GM19372 (cell line): ENCODE data around the gene PRDM11.

Experiments
- ATAC-seq: cut with Tn5 transposase; IDR thresholded peaks from one replicate; pipeline ENCODE4 v1.9.1; 2021; ENCODE audit warnings: mild to moderate bottlenecking, low read depth, moderate library complexity; ENCODE audit not compliant: unreplicated experiment

PRDM11 gene

DNA sequence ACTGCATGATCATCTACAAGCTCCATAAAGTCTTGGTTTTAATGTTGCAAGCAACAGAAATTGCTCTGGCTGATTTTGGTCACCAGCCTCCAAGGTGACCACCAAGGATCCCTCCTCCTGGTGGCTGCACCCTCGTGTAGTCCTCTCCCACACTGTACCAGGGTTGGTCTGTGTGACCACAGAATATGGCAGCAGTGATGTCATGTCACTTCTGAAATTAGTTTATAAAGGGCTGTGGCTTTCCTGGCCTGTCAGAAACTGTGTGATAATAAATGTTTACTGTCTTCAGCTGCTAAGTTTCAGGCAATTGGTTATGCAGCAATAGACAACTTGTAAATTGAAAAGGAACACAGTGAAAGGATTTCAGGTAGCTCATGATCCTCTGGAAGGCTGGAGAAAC lies 5.3 kb upstream of the PRDM11 start:
- ATAC-seq = no peak

DNA sequence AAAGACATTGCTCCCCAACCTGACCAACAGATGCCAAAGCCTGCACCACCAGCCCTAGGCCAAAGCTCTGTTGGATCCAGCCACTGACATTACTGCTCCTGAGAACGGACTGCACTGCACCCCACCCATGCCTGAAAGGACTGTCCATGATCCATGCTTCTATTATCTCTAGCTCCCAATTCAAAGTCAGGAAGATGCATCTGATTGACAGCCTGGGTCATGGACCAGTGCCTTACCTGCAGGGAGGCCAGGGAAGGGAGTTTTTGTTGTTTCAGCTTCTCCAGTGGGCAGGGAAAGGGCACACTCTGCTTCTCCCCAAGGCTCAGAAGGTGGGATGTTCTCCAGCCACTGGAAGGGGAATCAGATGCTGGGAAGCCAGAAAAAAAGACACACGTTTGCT lies 4.8 kb upstream of the PRDM11 start:
- ATAC-seq = no peak

DNA sequence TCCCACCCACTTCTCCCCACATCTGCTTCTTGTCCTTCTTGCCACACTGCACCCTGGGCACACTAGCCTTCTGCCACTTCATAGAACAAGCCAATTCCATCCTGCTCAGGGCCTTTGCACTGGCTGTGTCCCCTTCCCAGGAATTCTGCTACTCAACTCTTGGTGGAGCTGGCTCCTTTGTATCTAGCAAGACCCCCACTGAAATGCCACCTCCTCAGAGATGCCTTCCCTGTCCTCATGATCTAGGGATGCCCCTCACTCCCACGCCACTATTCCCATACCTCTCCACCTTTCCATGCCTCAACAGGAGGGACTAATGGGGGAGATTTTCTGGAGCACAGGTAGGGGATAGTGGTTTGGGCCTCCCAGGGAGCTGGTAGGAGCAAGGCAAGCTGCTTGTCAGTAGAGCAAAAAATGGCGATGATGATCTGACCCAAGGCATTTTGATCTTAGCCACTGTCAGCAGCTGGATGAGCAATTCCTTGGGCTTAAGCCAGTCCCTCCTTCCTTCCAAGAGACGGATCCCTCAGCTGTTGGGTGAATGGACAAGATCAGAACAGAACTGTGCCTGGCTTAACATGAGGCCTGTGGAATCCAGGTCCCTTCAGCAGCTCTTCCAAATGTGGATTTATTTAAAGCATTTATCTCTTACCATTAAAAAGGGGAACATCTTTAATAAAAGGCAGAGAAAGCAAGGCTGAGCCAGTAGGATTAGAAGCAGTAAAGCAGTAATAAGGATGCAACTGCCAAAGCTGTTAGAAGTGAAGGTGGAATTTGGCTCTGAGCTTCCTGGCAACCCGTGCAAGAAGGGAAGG lies 4.0 kb upstream of the PRDM11 start:
- no peak for ATAC-seq

DNA sequence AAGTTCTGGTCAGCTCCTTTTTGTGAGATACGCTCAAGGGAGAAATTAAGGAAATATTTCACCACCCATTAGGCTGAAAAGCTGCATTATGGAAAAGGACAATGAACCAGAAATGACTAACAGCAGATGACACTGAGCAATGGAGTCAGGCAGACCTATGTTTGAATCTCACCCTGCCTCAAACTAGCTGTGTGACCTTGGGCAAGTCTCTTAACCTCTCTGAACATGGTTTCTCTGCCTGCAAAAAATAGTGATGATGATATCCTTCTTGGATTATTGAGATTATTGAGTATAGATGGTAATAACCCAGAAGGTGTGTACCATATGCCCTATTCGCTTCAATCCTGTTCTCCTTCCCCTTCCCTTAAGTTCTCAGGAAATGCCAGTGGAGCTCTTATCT lies 2.9 kb upstream of the PRDM11 start:
- no peak for ATAC-seq

DNA sequence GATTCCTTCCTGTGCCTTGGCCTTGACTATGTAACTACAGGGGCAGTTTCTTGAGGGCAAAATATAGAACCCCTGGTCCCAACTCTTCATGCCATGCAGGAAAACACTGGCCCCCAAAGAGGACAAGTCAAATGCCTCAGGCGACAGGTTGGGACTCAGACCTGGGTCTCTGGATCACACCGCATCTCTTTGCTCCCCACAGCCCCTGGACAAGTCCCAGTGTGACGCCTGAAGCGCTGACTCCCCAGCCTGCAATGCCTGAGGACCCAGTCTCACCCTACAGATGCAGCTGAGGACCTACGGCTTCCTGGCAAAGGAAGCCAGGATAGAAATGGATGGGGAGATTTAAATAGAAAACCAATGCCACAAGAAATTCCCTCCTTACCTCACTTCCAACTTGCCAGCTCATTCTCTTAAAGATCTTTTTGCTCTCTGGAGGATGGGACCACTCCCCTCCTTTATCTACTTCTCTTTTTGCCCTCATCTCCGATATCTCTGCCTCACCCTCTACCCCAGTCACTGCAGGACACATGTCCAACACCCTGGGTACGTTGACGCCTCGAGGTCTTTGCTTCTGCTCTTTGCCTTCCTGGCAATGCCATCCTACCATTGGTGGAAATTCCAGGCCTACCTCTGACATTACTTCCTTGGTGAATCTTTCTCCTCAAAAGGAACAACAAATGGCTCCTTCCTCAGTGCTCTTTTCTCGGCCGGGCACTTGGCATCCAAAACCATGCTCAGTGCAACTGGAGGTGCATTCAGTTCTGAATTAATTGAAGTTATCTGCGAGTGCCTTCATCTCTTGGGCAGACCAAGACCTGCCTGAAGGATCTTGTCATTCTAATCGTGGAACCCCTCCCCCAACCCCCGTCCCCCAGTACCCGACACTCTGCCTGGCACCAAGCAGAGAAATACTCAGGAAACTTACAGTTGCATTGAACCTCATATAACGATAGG lies 2.0 kb upstream of the PRDM11 start:
- no peak for ATAC-seq

DNA sequence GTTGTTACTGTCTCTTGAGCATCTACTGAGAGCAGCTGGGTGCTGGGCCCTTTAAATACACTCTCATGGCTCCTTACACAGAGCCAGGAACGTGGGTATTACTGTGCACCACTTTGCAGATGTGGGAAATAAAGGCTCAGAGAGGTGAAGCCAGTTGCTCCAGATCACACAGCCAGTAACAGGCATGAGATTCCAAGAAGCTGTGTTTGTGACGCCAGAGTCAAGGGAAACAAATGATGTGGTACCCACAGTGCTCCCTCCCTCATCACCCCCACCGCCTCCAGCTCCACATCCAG lies 1.4 kb upstream of the PRDM11 start:
- no peak for ATAC-seq

- ATAC-seq = no peak
Observed at GRCh38 chr11:45145379-45146071, 914 bp upstream of the PRDM11 start.

DNA sequence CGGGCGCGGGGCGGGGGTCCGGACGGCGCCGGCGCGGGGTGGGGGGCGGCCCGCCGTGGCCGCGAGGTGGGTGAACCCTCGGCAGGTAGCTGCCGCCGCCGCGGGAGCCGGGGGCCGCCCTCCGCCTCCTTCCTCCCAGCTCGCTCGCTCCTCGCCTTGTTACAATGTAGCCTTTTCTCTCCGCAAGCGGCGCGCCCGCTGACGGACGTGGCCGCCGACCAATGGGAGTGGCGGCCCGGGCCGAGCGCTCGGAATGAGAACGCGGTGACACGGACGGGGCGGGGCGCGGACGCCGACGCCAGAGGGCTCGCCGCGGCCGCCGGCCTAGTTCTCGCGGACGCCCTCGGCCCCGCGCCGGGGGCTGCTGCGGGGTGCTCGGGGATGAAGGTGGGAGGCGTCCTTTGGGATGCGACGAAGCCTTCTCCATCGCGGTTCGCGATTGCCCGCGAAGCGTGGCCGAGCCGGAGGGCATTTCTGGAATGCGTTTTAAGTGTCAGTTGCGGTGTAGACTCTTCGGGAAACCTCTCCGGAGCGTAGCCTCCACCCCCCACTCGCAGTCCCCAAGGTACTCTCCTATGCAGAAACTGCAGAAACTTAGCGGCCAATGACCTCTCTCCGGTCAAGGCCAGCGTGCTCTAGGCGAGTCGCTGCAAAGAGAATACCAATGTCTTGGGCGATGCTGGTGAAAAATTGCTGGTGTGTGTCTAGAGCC lies 734 bp downstream of the PRDM11 start:
- ATAC-seq = peak; percentile 96

DNA sequence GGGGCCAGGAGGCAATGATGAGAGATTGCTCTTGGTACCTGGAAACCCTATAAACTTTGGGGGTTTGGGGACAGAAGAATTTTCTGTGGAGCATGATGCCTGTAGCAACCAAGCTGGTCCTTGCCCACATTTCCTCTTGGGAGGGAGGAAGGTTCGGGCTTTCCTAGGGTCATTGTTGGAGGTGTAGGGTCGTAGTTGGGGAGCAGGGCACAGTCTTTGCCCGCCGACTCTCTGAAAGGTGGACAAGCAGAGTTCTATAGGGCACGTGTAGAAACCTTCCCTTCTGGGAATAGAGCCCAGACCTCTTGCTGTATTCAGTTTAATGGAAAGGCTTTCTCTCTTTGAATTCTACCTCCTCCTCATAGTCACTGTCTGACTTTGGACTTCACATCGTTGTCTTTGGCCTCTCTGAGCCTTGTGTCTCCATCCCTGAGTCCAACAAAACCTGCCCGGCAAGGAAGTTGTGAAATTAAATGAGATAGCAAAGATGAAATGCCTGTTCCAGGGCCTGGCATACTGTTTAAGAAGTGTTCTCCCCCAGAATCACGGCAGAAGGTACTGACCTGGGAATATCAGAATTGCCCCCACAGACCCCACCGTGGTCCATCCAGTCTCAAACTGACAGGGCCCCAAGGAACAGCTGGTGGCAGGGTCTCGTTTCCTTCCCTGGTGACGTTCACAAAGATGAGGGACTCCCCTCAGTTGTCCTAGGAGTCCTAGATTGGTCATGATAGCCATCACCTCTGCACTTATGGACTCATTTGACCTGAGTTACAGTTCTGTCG lies 1.6 kb downstream of the PRDM11 start:
- ATAC-seq = no peak

DNA sequence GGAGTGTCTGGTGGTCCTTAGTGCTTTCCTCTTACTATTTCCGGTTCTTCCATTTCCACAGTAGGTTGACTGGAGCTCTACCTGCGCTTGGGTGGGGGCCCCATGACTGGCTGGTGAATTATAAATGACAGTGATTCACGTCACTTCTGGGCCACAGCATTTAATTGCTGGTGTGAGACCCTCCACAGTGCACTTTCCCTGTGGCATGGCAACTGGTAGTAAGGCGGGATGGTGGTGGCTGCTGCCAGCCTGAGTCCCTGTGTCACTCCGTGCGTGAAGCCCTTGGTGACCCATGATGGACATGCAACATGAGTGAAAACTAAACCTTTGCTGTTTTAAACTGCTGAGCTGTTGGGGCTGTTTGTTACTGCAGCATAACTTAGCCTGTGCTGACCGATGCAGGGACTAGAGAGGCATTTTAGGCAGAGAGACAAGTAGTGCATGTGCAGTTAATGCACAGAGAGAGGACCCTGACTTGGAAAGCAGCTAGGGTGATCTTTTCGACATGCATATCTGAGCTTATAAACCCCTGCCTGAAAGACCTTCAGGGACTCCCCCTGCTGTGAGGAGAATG lies 3.1 kb downstream of the PRDM11 start:
- no peak for ATAC-seq

GRCh38 chr11:45150301-45150700 lies 3.9 kb downstream of the PRDM11 start:
- no peak for ATAC-seq

GRCh38 chr11:45150943-45151342 lies 4.5 kb downstream of the PRDM11 start:
- ATAC-seq = no peak

- no peak for ATAC-seq
Observed at GRCh38 chr11:45151362-45151982, 5.0 kb downstream of the PRDM11 start.

GRCh38 chr11:45152740-45153595 lies 6.5 kb downstream of the PRDM11 start:
- ATAC-seq = no peak

DNA sequence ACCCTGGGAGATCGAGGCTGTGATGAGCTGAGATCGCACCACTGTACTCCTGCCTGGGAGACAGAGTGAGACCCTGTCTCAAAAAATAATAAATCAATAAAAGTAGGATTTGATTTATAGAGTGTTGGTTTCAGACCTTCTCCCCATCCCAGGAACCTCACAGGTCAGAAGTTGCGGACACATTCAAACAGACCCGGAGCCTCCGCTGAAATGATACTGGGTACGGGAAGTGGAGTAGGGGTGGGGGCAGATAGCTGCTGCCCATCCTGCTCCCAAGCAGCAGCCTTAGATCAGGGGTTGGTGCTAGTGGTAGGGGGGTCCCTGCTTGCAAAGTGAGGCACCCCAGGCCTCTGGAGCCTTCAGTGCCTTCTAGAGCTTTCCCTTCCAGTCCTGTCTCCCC lies 7.8 kb downstream of the PRDM11 start:
- no peak for ATAC-seq

GRCh38 chr11:45155058-45155551 lies 8.7 kb downstream of the PRDM11 start:
- ATAC-seq = no peak

- no peak for ATAC-seq
Observed at GRCh38 chr11:45155627-45156180, 9.3 kb downstream of the PRDM11 start.

GRCh38 chr11:45156201-45156600 lies 9.8 kb downstream of the PRDM11 start:
- no peak for ATAC-seq
